ENCODE results near the gene GCN1.

DNA sequence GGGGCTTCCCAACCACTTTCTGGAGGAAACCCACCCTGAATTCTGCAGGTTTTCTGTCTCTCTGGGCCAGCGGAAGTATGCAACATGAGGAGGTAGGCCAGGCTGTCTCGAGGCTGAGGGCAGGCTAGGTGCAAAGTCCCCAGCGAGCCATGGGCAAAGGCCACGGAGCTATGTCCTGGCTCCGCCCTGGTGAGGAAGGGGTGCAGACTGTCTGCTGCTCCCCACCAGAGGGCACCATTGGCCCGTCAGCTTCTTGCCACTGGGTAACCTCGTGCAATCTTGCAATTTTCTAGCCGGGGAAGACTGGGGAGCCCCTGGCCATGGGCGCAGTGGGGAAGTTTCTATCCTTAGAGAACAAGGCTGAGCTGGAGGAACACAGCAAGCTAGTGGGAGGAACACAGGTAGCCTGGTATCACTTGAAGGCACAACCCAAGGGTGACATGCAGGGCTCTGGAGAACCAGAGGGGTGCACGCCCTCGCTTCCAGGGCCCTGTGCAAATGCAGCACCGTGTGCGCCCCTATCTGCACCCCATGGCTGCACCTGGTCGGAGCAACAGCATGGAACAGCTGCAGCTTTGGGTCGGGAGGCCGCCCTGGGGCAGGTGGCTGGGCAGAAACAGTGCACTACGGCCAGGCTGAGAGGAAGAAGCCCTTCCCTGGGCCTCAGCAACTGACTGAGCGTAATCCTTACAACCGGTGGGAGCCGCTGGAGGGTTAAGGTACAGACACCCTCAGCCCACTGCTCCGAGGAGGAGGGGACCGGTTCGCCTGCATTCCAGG is 34.0 kb upstream of the GCN1 start:
- TF ChIP-seq CTCF (IDR thresholded peaks at IDR 0.05) (peak; percentile 89 to 95 (median 92)), POLR2A (IDR thresholded peaks at IDR 0.05) (no peak), POLR2AphosphoS5 (IDR thresholded peaks at IDR 0.05; ENCODE audit: insufficient read depth in 1 of 2, low read depth in 1 of 2) (peak; percentile 67 to 68)
